COLO829 (cell line): ENCODE measurements around the gene SERPINA5.

ENCODE experiments used
- DNase-seq: peaks from one replicate; pipeline ENCODE4 v3.0.0; 2012; ENCODE audit warnings: low spot score

The SERPINA5 gene

DNA sequence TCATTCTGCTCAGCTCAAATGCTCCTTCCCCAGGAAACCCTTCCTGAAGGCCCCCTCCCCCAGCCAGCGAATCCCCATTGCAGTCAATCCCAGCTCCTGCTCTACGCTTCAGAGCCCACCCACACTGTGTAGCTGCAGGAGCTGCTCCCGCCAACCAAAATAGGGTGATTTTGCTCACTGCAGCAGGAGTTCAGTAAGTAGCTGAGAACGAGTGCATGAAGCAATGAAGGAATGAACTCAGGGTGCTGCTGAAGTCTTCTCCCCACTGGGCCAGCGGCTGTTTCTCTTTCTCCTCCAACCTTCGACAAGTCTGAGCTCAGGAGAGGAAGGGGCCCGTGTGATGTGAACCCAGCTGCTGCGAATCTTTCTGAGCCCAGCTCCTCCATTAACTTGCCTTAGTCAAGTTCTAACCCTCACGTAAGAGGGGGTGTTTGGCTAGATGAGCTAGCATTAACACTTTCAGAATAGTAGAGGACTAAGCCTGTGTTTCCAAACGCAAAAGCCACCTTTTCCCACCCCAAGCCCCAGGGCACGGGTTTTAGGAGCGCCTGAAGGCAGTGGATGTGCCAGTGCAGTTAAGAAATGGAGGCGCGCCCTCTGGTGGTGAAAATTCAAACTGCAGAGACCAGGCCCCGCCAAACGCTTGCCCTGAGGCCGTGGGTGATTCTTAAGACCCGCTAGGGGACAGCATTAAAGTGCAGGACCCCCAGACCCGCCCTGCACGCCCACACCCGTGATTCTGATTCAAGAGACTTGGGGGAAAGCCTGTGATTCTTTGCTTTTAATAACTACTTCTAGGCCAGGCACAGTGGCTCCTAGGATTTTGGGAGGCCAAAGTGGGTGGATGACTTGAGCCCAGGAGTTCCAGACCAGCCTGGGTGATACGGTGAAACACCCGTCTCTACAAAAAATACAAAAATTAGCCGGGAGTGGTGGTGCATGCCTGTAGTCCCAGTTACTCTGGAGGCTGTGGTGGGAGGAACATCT is 31.9 kb upstream of the SERPINA5 start:
- peak; percentile 55 for DNase-seq

GRCh38 chr14:94550041-94550440 is 31.2 kb upstream of the SERPINA5 start:
- DNase-seq: no peak

- no peak for DNase-seq
These were observed 25.2 kb upstream of the SERPINA5 start for GRCh38 chr14:94555991-94556390.

GRCh38 chr14:94557327-94557726 is 23.9 kb upstream of the SERPINA5 start:
- DNase-seq: no peak

GRCh38 chr14:94558842-94559241 is 22.4 kb upstream of the SERPINA5 start:
- no peak for DNase-seq

DNA sequence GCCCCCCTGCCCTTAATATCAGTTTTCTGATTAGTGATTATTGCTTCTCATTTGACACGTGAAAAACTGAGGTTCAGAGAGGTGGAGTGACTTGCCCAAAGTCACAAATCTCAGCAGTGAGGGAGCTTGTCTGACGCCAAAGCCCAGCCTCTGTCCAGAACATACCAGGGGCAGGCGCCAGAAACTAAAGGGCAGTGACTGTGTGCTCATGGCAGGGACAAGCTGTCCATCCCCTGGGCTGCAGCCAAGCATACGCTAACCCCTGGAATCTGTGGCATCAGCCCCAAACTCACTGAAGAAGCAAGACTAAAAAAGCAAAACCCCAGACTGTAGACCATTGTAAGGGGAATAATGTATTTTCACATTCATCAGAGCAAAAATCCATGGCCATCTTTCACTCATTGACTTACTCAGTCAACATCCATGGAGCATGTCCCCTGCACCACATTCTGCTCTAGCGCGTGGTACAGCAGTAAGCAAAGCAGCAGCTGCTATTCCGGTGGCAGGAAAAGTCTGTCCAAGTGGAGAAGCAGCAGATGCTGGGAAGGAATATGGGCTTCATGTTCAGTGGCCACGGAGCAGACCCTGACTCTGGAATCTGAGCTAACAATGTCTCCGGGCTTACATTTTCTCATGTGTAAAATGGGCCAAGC is 21.5 kb upstream of the SERPINA5 start:
- no peak for DNase-seq

DNA sequence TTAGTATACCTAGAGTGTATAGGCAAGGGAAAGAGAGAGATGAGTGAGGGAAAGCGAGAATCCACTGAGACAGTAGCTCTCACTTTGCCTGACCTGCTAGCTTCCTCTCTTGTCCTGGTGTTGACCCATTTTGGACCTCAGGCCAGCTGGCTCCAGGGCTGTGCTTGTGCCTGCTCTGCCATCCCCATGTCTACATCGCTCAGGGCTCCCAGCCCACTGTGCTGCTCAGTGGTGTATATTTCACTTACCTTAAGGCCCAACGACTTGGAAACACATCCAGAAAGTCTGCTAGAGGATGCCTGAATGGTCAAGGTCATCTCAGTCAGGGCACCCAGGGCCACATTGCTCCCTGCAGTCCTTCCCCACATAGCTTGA is 20.9 kb upstream of the SERPINA5 start:
- DNase-seq: no peak

DNA sequence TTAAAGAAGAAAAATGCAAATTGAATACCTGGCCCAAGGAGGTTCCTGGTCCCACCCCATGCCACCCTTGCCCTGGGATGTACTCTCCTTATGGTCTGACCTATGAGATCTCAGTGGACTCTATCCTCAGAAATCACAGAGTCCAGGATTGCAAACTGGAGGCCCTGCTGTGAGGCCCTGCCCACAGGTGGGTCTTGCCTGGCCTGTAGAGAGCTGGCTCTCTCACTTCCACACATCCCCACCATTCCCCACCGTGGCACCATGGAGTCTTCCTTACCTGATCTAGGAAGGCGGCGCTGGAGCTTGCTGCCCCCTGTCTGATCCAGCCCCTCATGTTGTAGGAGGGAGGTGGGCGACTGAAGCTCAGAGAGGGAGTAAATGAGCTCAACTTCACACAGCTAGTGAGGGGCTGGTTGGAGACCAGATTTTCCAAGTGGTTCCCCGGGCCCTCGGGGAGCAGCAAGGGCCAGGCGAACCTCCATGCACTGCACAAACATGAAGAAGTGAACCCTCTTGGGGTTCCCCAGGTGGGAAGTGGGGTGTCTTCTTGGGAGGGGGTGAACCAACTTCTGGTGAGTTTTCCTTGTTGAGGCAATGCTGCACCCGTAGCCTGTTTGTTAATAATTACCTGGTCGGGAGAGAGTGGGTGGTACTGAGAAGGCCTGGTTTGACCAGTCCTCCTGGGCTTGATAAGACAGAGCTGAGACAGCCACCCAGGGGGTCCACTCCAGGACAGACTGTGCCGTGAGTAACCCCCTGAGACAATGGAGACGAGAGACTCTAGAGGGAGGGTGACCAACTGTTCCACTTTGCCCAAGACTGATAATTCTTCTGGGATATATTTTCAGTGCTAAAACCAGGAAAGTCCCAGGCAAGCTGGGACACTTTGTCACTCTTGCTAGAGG is 20.2 kb upstream of the SERPINA5 start, which contains the start of gene SERPINA4:
SERPINA4 (plus strand) TSS at position 692 of the 905 bp plus-strand sequence. CDS start 2,041 bp downstream, outside the sequence.
- no peak for DNase-seq

- no peak for DNase-seq
These were observed 19.6 kb upstream of the SERPINA5 start for GRCh38 chr14:94561656-94562010.

DNA sequence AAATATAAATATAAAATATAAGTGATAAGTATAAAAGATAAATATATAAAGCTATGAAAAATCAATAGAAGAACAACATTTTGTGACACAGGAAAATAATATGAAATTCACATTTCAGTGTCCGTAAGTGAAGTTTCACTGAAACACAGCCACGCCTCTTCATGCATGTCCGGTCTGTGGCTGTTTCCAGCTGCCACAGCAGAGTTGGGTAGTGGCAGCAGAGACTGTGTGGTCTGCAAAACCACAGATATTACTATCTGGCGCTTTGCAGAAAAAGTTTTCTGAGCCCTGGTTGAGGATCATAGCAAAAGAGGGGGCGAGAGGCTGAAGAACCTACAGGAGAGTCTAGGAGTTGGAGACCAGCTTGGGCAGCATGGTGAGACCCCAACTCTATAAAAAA is 19.2 kb upstream of the SERPINA5 start:
- DNase-seq: no peak

GRCh38 chr14:94562941-94563883 is 18.0 kb upstream of the SERPINA5 start:
- no peak for DNase-seq

GRCh38 chr14:94564381-94564780 is 16.8 kb upstream of the SERPINA5 start:
- DNase-seq: no peak

DNA sequence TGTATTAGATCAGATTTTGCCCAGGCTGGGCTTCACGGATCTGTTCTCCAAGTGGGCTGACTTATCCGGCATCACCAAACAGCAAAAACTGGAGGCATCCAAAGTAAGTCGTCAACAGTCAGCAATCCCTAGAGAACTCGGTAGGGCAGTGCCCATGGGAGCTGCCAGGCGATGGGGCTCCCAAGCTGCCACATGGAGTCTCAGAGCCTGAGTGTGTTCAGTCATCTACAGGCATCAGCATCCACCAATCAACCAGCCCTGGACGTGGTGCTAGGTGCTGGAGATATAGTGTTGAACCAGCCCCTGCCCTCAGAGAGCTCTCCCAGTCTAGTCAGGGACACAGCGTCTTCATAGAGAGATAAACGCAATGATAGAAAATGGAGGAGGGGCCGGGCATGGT is 13.0 kb upstream of the SERPINA5 start:
- DNase-seq: no peak

GRCh38 chr14:94569381-94570001 is 11.7 kb upstream of the SERPINA5 start:
- no peak for DNase-seq

DNA sequence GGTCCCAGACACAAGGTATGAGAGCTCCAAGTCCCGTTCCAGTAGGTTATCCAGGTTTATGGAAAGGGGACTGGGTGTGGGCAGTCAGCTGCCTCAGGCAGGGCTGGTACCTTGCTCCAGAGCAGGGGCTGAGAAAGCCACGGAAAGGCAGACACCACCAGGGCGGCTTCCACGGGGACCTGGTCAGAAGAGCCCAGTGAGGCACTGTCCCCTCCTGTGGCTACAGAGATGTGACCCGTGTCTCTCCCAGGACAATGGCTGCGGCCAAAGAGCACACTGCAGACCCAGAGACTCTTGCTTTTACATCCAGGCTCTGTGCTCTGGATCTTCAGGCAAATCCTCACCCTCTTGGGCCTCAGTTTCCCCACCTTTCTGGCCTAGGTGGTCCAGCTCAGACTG is 11.2 kb upstream of the SERPINA5 start:
- no peak for DNase-seq

GRCh38 chr14:94570440-94570839 is 10.8 kb upstream of the SERPINA5 start:
- DNase-seq: no peak

DNA sequence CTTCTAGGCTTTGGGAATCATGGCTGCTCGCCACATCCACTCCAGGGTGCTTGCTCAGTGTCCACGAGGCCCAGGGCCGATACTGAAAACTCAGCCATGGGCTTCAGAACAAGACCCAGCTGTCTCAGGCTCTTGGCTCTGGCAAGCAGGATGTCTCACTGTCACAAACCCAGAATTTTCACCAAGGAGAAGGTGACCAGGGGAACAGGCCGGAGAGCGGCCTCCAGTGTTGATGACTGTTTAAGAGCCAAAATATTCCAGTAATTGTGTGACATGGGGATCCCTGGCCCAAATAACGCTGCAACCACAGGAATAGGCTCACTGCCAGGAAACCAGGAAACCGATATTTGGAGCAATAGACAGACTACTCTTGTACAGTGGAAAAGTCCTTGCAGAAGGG is 9.8 kb upstream of the SERPINA5 start:
- no peak for DNase-seq

DNA sequence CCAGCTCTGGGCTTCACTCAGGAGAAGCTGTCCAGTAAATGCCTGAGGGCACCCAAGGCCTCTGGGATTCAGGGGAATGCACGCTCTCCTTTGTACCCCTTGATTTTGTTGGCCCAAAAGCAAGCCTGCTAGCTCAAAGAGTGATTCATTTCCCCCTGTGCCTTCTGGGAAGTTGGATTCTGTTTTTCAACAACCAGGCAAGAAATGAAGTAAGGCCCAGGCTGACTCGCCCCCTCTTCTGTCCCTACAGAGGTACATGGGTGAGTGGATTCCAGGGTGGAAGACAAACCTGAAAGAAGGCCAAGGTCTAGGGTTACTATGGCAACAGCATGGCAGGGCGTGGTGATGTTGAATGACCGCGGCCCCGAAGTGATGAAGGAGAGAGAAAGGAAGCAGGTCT is 9.3 kb upstream of the SERPINA5 start:
- no peak for DNase-seq

- DNase-seq: no peak
These were observed 8.5 kb upstream of the SERPINA5 start for GRCh38 chr14:94572637-94573303.
